GM23338 (cell line): ENCODE results near the gene SASH1. TPM values are rescaled to one million over a fixed set of nuclear protein-coding genes. Genes with fewer than 3 reads are reported as not detected.

ENCODE experiments used
- ATAC-seq: fragments of 200-7000 bp; cut with Tn5 transposase; 3 replicates; pipeline ENCODE4 v1.9.1; 2020
- DNase-seq: peaks from one replicate; pipeline ENCODE4 v3.0.0-alpha.2; 2015; ENCODE audit warnings: low spot score
- H2AFZ ChIP-seq: fragments of 200-600 bp; sonication (generic); 2 replicates; pipeline ENCODE4 v1.8.0; 2016; ENCODE audit warnings: antibody characterized with exemption, mild to moderate bottlenecking, moderate library complexity
- H3F3A ChIP-seq: fragments of 200-600 bp; sonication (generic); replicated peaks from 2 replicates; pipeline ENCODE4 v1.8.0; 2017; ENCODE audit warnings: antibody characterized with exemption, mixed run types, low read depth
- H3K27ac ChIP-seq: fragments of 200-600 bp; sonication (generic); 2 replicates; pipeline ENCODE4 v1.6.1; 2016; ENCODE audit warnings: low read depth
- H3K27me3 ChIP-seq: fragments of 200-600 bp; sonication (generic); 2 replicates; pipeline ENCODE4 v1.8.0; 2016; ENCODE audit warnings: mild to moderate bottlenecking, mixed run types, moderate library complexity; ENCODE audit not compliant: insufficient read depth
- H3K36me3 ChIP-seq: fragments of 200-600 bp; sonication (generic); 2 replicates; pipeline ENCODE4 v1.8.0; 2016; ENCODE audit warnings: mild to moderate bottlenecking; ENCODE audit not compliant: insufficient read depth
- H3K4me1 ChIP-seq: fragments of 200-600 bp; sonication (generic); 2 replicates; pipeline ENCODE4 v1.8.0; 2016; ENCODE audit warnings: mild to moderate bottlenecking, moderate library complexity; ENCODE audit not compliant: insufficient read depth
- H3K4me2 ChIP-seq: fragments of 200-600 bp; sonication (generic); 2 replicates; pipeline ENCODE4 v1.7.1; 2017; ENCODE audit warnings: mixed run types
- H3K4me3 ChIP-seq: fragments of 200-600 bp; sonication (generic); 2 replicates; pipeline ENCODE4 v1.6.1; 2016; ENCODE audit warnings: mixed run types
- H3K79me2 ChIP-seq: fragments of 200-600 bp; sonication (generic); replicated peaks from 2 replicates; pipeline ENCODE4 v1.8.0; 2017; ENCODE audit warnings: mild to moderate bottlenecking; ENCODE audit not compliant: insufficient read depth
- H3K9me2 ChIP-seq: fragments of 200-600 bp; sonication (generic); 2 replicates; pipeline ENCODE4 v1.8.0; 2017; ENCODE audit not compliant: insufficient read depth
- H4K20me1 ChIP-seq: fragments of 200-600 bp; sonication (generic); replicated peaks from 2 replicates; pipeline ENCODE4 v1.8.0; 2017; ENCODE audit warnings: mild to moderate bottlenecking; ENCODE audit not compliant: insufficient read depth
- H3K27ac Mint-ChIP-seq: 2 replicates; pipeline ENCODE4 v1.8.0; 2020; ENCODE audit warnings: inconsistent platforms, mild to moderate bottlenecking, moderate library complexity, mixed read lengths
- H3K27me3 Mint-ChIP-seq: 3 replicates; pipeline ENCODE4 v1.8.0; 2022; ENCODE audit warnings: low read depth, mild to moderate bottlenecking, moderate library complexity, mixed read lengths, inconsistent platforms; ENCODE audit not compliant: insufficient read depth, poor library complexity
- H3K36me3 Mint-ChIP-seq: 3 replicates; pipeline ENCODE4 v1.8.0; 2021; ENCODE audit warnings: low read depth, mild to moderate bottlenecking, inconsistent platforms, moderate library complexity, mixed read lengths
- H3K4me1 Mint-ChIP-seq: 3 replicates; pipeline ENCODE4 v1.8.0; 2020; ENCODE audit warnings: mild to moderate bottlenecking, inconsistent platforms, mixed read lengths
- H3K4me3 Mint-ChIP-seq: 3 replicates; pipeline ENCODE4 v1.8.0; 2021; ENCODE audit warnings: moderate library complexity, mild to moderate bottlenecking, inconsistent platforms, mixed read lengths
- H3K9me3 Mint-ChIP-seq: 3 replicates; pipeline ENCODE4 v1.8.0; 2020; ENCODE audit warnings: moderate library complexity, mild to moderate bottlenecking, inconsistent platforms, mixed read lengths
- CREB1 ChIP-seq: fragments of 250-450 bp; sonication (Bioruptor Pico); IDR thresholded peaks from 2 replicates; pipeline ENCODE4 v1.5.0; 2020; ENCODE audit warnings: low read depth, mild to moderate bottlenecking, moderate library complexity
- EZH2 ChIP-seq: fragments of 200-600 bp; sonication (generic); IDR thresholded peaks from one replicate; pipeline ENCODE4 v1.8.0; 2017; ENCODE audit warnings: antibody characterized with exemption, mild to moderate bottlenecking, low read depth; ENCODE audit not compliant: unreplicated experiment
- EZH2phosphoT487 ChIP-seq: fragments of 200-600 bp; sonication (generic); IDR thresholded peaks from one replicate; pipeline ENCODE4 v1.8.1; 2018; ENCODE audit warnings: antibody characterized with exemption; ENCODE audit not compliant: unreplicated experiment
- JUNB ChIP-seq: IDR thresholded peaks from one replicate; pipeline ENCODE4 v1.6.1; 2016; ENCODE audit warnings: antibody characterized with exemption; ENCODE audit not compliant: unreplicated experiment
- NANOG ChIP-seq: IDR thresholded peaks from 2 replicates; pipeline ENCODE4 v1.6.1; 2016; ENCODE audit warnings: antibody characterized with exemption, borderline replicate concordance
- POLR2AphosphoS5 ChIP-seq: IDR thresholded peaks from 2 replicates; pipeline ENCODE4 v1.6.1; 2016; ENCODE audit warnings: antibody characterized with exemption, low read depth
- STAT1 ChIP-seq: IDR thresholded peaks from one replicate; pipeline ENCODE4 v1.6.1; 2016; ENCODE audit warnings: antibody characterized with exemption; ENCODE audit not compliant: unreplicated experiment
- ZNF114 ChIP-seq: fragments of 250-450 bp; sonication (Bioruptor Pico); IDR thresholded peaks from 2 replicates; pipeline ENCODE4 v1.5.0; 2020; ENCODE audit warnings: mild to moderate bottlenecking, moderate library complexity
- ZNF331 ChIP-seq: fragments of 250-450 bp; sonication (Bioruptor Pico); IDR thresholded peaks from 2 replicates; pipeline ENCODE4 v1.5.0; 2020; ENCODE audit warnings: low read depth, mild to moderate bottlenecking, moderate library complexity
- polyA plus RNA-seq: library from polyadenylated mRNA; unstranded; fragments of >200 nt; fragmentation: Nextera tagmentation; extraction: Ambion mirVana; gene quantifications from 2 replicates; pipeline ENCODE4 v1.2.1, GENCODE V29; 2016
- total RNA-seq: library from RNA; depleted of rRNA; stranded (reverse); fragments of >200 nt; shearing (Covaris generic); gene quantifications from 2 replicates; pipeline ENCODE4 v1.2.3, GENCODE V29; 2014
- TF ChIP-seq, protein P1 (sequence below), 2 experiments: fragments of 200-600 bp in 1 of 2; sonication (generic) in 1 of 2; conservative IDR thresholded peaks; 2 replicates each; pipeline versions ENCODE4 v1.5.1 to v1.6.1; 2016 to 2017; ENCODE audit warnings: antibody characterized with exemption in 2 of 2, low read depth in 2 of 2, mild to moderate bottlenecking in 2 of 2, moderate library complexity in 1 of 2
- TF ChIP-seq, protein P2 (sequence below): fragments of 250-450 bp; sonication (Bioruptor Pico); IDR thresholded peaks from 2 replicates; pipeline ENCODE4 v1.5.0; 2020; ENCODE audit warnings: mild to moderate bottlenecking, moderate library complexity
- TF ChIP-seq, protein P3 (sequence below): IDR thresholded peaks from 2 replicates; pipeline ENCODE4 v1.6.1; 2016; ENCODE audit warnings: antibody characterized with exemption
- TF ChIP-seq, protein P4 (sequence below): IDR thresholded peaks from one replicate; pipeline ENCODE4 v1.6.1; 2018; ENCODE audit warnings: antibody characterized with exemption; ENCODE audit not compliant: unreplicated experiment

Gene SASH1
- total and polyA plus RNA-seq, 2 experiments from 2014 or later: 8.2 to 30.2 TPM

DNA sequence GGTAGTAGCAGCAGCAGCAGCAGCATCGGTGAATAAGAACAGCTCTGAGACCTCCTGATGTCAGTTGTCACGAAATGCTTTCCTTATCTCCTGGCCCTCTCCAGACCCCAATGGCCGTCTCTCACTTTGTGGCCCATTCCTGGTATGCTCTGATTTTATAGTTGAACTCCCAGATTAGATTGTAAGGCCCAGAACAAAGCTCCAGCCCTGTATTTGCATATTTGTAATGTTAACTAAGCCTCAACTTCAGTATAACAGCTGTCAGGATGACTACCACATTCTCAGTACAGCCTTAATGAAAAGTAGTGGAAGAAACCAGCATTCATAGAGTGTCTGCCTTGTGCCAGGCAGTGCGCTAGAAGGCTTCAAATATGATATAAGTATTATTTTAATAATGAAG is 180.9 kb downstream of the SASH1 start:
- peaks cover 4% of the 10 kb centered on the region; the same call in 1 of the 2 replicates for H3K36me3 ChIP-seq
- H4K20me1 ChIP-seq: no peaks in the 10 kb centered on the region
- H3K36me3 Mint-ChIP-seq: peaks cover 59% of the 10 kb centered on the region
- DNase-seq (no peak), ATAC-seq (no peak)
- H3K4me2 ChIP-seq: peak overlapping the region; percentile 19; the same call in 1 of the 2 replicates
- peaks cover 4% of the 10 kb centered on the region; the same call in 2 of the 3 replicates for H3K9me3 Mint-ChIP-seq
- H3F3A ChIP-seq: no peaks in the 10 kb centered on the region
- no peak overlapping the region for H3K27ac ChIP-seq
- H3K4me3 ChIP-seq: no peak overlapping the region
- H3K4me3 Mint-ChIP-seq: no peak overlapping the region
- no peak overlapping the region for H2AFZ ChIP-seq
- peaks cover 27% of the 10 kb centered on the region for H3K4me1 ChIP-seq
- peaks cover 5% of the 10 kb centered on the region for H3K27me3 Mint-ChIP-seq
- peaks cover 44% of the 10 kb centered on the region for H3K4me1 Mint-ChIP-seq
- no peaks in the 10 kb centered on the region for H3K9me2 ChIP-seq
- TF ChIP-seq JUNB (no peak), POLR2AphosphoS5 (no peak), ZNF114 (CRISPR knock-in tag) (no peak), ZNF331 (CRISPR knock-in tag) (no peak), EZH2phosphoT487 (no peak), CREB1 (CRISPR knock-in tag) (no peak), STAT1 (no peak), EZH2 (no peak), NANOG (no peak)
- TF ChIP-seq, protein P1, sequence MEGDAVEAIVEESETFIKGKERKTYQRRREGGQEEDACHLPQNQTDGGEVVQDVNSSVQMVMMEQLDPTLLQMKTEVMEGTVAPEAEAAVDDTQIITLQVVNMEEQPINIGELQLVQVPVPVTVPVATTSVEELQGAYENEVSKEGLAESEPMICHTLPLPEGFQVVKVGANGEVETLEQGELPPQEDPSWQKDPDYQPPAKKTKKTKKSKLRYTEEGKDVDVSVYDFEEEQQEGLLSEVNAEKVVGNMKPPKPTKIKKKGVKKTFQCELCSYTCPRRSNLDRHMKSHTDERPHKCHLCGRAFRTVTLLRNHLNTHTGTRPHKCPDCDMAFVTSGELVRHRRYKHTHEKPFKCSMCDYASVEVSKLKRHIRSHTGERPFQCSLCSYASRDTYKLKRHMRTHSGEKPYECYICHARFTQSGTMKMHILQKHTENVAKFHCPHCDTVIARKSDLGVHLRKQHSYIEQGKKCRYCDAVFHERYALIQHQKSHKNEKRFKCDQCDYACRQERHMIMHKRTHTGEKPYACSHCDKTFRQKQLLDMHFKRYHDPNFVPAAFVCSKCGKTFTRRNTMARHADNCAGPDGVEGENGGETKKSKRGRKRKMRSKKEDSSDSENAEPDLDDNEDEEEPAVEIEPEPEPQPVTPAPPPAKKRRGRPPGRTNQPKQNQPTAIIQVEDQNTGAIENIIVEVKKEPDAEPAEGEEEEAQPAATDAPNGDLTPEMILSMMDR (conservative IDR thresholded peaks at IDR 0.05; ENCODE audit: low read depth in 2 of 2): no peak
- TF ChIP-seq, protein P2, sequence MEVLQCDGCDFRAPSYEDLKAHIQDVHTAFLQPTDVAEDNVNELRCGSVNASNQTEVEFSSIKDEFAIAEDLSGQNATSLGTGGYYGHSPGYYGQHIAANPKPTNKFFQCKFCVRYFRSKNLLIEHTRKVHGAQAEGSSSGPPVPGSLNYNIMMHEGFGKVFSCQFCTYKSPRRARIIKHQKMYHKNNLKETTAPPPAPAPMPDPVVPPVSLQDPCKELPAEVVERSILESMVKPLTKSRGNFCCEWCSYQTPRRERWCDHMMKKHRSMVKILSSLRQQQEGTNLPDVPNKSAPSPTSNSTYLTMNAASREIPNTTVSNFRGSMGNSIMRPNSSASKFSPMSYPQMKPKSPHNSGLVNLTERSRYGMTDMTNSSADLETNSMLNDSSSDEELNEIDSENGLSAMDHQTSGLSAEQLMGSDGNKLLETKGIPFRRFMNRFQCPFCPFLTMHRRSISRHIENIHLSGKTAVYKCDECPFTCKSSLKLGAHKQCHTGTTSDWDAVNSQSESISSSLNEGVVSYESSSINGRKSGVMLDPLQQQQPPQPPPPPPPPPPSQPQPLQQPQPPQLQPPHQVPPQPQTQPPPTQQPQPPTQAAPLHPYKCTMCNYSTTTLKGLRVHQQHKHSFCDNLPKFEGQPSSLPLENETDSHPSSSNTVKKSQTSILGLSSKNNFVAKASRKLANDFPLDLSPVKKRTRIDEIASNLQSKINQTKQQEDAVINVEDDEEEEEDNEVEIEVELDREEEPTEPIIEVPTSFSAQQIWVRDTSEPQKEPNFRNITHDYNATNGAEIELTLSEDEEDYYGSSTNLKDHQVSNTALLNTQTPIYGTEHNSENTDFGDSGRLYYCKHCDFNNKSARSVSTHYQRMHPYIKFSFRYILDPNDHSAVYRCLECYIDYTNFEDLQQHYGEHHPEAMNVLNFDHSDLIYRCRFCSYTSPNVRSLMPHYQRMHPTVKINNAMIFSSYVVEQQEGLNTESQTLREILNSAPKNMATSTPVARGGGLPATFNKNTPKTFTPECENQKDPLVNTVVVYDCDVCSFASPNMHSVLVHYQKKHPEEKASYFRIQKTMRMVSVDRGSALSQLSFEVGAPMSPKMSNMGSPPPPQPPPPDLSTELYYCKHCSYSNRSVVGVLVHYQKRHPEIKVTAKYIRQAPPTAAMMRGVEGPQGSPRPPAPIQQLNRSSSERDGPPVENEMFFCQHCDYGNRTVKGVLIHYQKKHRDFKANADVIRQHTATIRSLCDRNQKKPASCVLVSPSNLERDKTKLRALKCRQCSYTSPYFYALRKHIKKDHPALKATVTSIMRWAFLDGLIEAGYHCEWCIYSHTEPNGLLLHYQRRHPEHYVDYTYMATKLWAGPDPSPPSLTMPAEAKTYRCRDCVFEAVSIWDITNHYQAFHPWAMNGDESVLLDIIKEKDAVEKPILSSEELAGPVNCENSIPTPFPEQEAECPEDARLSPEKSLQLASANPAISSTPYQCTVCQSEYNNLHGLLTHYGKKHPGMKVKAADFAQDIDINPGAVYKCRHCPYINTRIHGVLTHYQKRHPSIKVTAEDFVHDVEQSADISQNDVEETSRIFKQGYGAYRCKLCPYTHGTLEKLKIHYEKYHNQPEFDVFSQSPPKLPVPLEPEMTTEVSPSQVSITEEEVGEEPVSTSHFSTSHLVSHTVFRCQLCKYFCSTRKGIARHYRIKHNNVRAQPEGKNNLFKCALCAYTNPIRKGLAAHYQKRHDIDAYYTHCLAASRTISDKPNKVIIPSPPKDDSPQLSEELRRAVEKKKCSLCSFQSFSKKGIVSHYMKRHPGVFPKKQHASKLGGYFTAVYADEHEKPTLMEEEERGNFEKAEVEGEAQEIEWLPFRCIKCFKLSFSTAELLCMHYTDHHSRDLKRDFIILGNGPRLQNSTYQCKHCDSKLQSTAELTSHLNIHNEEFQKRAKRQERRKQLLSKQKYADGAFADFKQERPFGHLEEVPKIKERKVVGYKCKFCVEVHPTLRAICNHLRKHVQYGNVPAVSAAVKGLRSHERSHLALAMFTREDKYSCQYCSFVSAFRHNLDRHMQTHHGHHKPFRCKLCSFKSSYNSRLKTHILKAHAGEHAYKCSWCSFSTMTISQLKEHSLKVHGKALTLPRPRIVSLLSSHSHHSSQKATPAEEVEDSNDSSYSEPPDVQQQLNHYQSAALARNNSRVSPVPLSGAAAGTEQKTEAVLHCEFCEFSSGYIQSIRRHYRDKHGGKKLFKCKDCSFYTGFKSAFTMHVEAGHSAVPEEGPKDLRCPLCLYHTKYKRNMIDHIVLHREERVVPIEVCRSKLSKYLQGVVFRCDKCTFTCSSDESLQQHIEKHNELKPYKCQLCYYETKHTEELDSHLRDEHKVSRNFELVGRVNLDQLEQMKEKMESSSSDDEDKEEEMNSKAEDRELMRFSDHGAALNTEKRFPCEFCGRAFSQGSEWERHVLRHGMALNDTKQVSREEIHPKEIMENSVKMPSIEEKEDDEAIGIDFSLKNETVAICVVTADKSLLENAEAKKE: no peak
- TF ChIP-seq, protein P3, sequence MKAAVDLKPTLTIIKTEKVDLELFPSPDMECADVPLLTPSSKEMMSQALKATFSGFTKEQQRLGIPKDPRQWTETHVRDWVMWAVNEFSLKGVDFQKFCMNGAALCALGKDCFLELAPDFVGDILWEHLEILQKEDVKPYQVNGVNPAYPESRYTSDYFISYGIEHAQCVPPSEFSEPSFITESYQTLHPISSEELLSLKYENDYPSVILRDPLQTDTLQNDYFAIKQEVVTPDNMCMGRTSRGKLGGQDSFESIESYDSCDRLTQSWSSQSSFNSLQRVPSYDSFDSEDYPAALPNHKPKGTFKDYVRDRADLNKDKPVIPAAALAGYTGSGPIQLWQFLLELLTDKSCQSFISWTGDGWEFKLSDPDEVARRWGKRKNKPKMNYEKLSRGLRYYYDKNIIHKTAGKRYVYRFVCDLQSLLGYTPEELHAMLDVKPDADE: no peak
- TF ChIP-seq, protein P4, sequence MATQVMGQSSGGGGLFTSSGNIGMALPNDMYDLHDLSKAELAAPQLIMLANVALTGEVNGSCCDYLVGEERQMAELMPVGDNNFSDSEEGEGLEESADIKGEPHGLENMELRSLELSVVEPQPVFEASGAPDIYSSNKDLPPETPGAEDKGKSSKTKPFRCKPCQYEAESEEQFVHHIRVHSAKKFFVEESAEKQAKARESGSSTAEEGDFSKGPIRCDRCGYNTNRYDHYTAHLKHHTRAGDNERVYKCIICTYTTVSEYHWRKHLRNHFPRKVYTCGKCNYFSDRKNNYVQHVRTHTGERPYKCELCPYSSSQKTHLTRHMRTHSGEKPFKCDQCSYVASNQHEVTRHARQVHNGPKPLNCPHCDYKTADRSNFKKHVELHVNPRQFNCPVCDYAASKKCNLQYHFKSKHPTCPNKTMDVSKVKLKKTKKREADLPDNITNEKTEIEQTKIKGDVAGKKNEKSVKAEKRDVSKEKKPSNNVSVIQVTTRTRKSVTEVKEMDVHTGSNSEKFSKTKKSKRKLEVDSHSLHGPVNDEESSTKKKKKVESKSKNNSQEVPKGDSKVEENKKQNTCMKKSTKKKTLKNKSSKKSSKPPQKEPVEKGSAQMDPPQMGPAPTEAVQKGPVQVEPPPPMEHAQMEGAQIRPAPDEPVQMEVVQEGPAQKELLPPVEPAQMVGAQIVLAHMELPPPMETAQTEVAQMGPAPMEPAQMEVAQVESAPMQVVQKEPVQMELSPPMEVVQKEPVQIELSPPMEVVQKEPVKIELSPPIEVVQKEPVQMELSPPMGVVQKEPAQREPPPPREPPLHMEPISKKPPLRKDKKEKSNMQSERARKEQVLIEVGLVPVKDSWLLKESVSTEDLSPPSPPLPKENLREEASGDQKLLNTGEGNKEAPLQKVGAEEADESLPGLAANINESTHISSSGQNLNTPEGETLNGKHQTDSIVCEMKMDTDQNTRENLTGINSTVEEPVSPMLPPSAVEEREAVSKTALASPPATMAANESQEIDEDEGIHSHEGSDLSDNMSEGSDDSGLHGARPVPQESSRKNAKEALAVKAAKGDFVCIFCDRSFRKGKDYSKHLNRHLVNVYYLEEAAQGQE: no peak
- H3K79me2 ChIP-seq: no peaks in the 10 kb centered on the region
- no peak overlapping the region; the same call in 1 of the 2 replicates for H3K27ac Mint-ChIP-seq
- H3K27me3 ChIP-seq: no peaks in the 10 kb centered on the region
